ENCODE results near the gene EAF2.
"Not testable (repeated sequence)": the region's sequence is repeated elsewhere in the genome, so short reads cannot be mapped to it uniquely, and the experiment has no call there.

The EAF2 gene

DNA sequence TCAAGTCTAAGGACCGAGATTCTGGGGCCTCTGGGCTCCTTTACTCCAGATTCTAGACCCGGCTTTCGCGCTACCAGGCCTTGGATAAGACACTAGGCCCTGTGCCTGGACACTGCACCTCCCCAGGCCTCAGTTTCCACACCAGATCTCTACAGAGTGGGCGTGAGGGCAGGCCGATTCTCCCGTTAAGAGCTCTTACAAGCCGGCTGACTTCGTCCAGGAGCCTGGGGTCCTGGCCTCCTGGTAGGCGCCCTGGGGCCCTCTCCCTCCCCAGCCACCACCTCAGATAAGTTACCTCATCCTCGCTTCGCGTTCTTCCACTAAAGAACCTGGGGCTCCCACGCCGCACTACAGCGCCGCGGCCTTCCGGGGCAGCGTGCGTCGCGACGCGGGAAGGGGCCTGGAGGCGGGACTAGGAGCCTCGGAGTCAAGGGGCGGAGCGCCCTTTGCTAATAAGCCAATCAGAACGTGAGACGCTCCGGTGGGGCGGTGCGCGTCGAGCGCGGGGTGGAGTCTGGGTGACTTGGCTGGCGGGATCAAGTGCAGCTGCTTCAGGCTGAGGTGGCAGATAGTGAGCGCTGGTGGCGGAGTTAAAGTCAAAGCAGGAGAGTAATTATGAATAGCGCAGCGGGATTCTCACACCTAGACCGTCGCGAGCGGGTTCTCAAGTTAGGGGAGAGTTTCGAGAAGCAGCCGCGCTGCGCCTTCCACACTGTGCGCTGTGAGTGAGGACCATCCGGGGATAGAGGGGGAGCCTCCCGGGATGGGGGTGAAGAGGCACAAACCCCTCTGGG is at the start of gene EAF2, which contains the start of gene IQCB1:
EAF2 (plus strand) TSS at position 539 of the 794 bp plus-strand sequence; CDS start at position 616, 77 bp downstream.
IQCB1 (minus strand) TSS at position 390 of the 794 bp plus-strand sequence. CDS start 6,100 bp downstream, outside the sequence.
- peak; percentile 91 for DNase-seq (ENCODE audit: low read depth)

- no peak for DNase-seq (ENCODE audit: low read depth)
Measured at GRCh38 chr3:121786485-121786884, 48.5 kb upstream of the EAF2 start.

DNA sequence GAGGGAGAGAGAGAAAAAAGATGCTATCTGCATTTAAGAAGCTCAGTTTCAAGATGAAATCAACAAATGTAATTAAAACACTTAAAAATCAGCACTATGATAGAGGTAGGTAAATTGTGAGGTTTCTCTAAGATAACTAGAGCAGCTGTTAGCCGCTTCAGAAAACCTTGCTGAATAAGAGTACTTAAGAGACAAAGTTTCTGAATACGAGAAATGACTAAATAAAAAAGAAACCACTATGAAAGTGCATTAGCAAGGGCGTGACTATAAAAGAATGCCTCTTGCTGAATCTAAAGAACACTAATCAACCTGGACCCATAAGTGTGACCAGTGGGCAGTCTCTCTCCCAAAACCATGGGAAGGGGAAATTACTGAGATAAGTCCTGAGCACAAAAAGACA is 41.9 kb upstream of the EAF2 start:
- no peak for DNase-seq (ENCODE audit: low read depth)

DNA sequence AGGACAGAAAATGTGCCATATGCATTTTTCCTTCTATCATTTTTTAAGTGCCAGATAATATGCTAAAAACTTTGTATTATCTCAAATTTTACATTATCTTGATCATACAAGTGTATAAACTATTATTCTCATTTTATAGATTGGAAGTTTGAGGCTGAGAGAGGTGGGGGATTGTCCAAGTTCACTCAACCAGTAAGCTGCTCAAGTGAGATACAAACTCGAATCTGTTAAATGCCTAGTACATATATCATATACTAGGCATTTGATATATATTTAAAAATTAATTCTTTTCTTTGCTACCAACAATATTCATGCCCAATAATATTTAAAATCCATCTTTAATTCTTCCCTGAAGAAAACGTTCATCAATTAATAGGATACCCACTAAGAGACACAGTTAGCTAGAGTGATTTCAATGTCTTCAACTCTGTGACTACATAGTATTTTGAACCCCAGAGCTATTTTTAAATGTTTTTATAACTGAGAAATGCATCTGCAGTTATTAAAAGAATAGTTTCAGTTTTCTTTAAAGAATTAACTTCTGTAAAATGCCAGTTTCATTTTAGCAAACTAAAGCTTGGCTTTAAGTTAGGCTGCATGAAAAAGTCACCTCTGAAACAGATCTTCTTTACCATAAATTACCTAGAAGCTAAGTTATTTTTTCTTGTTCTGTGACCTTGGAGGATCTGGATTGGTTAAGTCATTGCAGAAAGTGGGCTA is 40.6 kb upstream of the EAF2 start:
- no peak for DNase-seq (ENCODE audit: low read depth)

DNA sequence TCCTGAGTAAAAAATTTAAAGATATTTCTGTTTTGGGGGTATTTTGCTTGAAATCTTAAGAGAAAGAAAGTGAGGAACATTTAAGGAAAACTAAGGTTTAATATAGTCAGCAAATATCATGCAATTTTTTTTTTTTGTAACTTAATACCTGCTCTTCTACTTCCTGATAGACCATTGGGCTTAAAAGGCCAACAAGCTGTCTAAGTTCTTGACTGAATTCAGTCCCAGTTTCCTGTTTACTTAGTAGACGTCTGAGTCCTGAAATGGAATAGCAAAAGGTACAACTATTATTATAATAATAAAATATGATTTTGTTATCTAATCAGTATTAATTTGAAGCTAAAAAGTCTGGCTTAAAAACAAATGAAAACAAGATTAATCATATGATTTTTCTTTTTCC is 38.0 kb upstream of the EAF2 start:
- DNase-seq (ENCODE audit: low read depth): no peak

- no peak for DNase-seq (ENCODE audit: low read depth)
Measured at GRCh38 chr3:121800906-121801305, 34.1 kb upstream of the EAF2 start.

GRCh38 chr3:121803771-121804320 is 31.2 kb upstream of the EAF2 start:
- no peak for DNase-seq (ENCODE audit: low read depth)

- DNase-seq (ENCODE audit: low read depth): no peak
Measured at GRCh38 chr3:121809249-121809648, 25.8 kb upstream of the EAF2 start.

GRCh38 chr3:121817753-121818152 is 17.3 kb upstream of the EAF2 start:
- no peak for DNase-seq (ENCODE audit: low read depth)

DNA sequence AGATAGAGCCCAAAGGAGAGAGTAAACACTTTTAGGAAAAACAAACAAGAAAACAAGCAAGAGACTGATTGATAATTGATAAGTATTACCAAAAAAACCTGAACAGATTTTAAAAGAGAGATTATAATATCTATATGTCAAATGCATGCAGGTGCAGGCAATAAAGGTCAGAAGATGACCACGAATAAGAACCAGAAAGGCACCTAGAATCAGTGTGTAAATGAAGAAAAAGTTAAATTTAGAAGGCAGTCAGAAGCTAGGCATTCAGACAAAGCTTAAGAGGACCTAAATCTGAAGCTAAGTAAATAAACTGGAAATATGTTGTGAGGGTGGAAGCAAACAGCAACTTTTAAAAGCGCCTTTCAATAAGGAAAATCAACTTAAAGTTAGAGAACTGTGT is 16.4 kb upstream of the EAF2 start:
- DNase-seq (ENCODE audit: low read depth): no peak

DNA sequence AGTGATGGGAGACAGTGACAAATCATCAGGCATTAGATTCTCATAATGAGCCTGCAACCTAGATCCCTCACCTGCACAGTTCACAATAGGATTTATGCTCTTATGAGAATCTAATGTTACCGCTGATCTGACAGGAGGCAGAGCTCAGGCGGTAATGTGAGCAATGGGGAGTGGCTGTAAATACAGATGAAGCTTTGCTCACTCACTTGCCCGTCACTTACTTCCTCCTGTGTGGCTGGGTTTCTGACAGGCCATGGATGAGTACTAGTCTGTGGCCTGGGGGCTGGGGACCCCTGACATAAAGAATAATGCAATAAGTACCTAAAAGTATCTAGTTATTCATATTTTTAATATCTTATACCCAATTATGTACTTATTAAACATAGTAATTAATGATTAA is 15.8 kb upstream of the EAF2 start:
- no peak for DNase-seq (ENCODE audit: low read depth)

DNA sequence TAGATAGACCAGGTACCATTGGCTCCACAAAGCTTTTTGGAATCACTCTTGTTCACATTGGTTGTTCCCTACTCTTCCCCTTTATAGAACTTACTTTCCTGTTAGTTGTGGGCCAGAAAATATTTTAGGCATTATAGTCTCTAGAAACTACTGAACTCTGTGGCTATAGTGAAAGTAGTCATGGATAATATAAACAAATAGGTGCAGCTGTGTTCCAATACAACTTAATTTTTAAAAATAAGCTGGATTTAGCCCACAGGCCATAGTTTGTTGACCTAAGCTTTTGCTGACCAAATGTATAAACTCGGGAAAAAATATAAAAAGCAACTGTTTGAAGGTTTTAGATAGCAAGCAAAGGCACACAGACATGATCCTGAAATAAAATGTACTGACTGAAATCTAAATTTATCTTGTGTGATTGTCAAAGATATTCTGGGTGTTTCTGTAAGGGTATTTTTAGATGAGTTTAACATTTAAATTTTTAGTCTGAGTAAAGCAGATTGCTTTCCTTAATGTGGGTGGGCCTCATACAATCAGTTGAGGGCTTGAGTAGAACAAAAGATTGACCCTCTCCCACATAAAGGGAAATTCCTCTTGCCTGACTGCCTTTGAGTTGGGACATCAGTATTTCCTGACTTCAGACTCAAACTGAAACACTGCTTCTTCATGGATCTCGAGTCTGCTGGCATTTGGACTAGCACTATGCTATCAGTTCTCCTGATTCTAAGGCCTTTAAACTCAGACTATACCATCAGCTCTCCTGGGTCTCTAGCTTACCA is 13.4 kb upstream of the EAF2 start:
- no peak for DNase-seq (ENCODE audit: low read depth)

GRCh38 chr3:121822973-121823372 is 12.0 kb upstream of the EAF2 start:
- DNase-seq (ENCODE audit: low read depth): no peak

- DNase-seq (ENCODE audit: low read depth): no peak
Measured at GRCh38 chr3:121834157-121834670, 795 bp upstream of the EAF2 start.

GRCh38 chr3:121835465-121835801 is 424 bp downstream of the EAF2 start:
- DNase-seq (ENCODE audit: low read depth): no peak

DNA sequence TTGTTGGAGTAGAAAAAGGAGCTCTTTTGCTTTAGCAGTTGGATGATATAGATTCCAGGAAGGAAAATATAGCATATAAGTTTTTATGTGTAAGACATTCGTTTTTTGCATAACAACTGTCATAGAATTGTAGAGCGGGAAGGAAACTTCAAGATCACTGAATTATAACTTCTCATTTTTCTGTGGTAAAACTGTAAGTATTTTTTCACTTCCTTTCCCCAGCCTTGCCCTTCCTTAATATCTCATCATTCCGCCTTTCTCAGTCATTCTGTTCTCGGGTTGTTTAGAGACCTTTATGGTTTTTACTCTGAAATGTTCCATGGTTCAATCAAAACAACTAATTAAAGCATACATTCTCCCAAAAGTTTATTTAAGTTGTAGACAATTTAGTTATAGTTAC is 1.1 kb downstream of the EAF2 start:
- DNase-seq (ENCODE audit: low read depth): no peak

DNA sequence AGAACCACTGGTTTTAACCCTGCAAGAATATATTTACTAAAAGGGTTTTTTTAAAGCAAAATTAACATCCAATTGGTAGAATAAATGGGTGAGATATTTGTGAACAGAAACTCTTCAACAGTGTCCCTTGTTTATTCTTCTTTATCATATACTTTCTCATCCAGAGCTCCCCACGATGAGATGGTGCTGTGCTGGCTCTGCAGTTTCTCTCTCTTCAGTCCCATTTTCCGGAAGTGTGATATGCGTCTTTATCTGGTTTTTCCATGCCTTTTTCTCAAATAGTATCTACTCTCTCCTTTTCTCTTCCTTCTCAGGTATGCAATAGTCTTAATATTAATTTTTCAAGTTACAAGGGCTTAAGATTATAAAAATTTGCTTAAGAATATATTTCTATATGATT is 1.5 kb downstream of the EAF2 start:
- no peak for DNase-seq (ENCODE audit: low read depth)

DNA sequence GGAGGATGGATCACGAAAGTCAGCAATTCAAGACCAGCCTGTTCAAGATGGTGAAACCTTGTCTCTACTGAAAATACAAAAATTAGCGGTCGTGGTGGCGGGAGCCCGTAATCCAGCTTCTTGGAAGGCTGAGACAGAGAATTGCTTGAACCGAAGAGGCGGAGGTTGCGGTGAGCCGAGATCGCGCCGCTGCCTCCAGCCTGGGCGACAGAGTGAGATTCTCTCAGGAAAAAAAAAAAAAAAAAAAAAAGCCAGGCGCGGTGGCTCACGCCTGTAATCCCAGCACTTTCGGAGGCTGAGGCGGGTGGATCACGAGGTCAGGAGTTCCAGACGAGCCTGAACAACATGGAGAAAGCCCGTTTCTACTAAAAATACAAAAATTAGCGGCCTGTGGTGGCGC is 5.0 kb downstream of the EAF2 start:
- DNase-seq (ENCODE audit: low read depth): no peak

DNA sequence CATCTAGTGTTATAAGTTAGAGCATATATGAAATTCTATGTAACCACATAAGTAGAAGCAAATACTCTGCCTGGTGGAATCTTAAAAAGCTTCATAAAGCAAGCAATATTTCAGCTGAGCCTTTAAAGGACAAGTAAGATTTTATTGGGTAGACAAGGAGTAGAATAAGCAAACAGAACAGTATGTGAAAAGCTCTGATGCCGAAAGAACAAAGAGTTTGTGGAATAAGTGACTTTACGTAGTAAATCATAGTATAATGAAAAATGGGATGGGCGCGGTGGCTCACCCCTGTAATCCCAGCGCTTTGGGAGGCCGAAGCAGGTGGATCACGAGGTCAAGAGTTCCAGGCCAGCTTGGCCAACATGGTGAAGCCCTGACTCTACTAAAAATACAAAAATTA is 9.9 kb downstream of the EAF2 start:
- DNase-seq (ENCODE audit: low read depth): no peak

DNA sequence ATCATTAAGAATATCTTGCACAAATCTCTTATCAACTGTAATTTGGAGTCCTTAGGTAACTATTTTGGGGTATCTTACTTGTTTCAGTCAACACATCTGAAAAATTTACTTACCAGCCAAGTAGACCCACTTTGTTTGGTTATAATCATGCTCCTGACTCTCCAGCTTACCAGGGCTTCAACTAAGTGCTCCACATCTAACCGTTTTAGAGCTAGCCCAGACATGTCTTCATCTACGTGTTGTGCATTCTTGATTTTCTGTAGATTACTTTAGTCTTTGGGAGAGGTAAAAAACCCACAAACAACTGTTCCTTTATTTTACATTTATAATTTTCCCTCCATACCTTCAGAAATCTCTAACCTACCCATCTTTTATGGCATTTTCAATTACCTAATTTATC is 17.2 kb downstream of the EAF2 start:
- DNase-seq (ENCODE audit: low read depth): no peak

DNA sequence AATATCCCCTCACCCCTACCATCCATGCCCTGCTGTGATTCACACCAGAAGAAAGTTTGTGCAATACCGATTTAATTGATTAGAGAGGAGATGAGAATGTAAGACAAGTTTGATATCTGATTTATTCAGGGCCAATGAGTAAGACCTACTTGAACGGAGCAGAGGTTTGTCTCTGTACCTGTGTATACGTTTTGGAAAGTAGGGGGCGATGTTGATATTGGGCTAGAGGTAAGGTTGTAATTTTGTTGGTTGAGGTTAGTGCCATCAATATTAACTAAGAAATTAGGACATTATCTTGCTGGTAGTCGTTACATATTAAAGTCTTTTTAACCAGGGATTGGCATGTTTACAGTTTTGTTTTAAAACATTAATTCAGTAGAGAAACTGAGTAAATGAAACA is 20.5 kb downstream of the EAF2 start:
- DNase-seq (ENCODE audit: low read depth): no peak

DNA sequence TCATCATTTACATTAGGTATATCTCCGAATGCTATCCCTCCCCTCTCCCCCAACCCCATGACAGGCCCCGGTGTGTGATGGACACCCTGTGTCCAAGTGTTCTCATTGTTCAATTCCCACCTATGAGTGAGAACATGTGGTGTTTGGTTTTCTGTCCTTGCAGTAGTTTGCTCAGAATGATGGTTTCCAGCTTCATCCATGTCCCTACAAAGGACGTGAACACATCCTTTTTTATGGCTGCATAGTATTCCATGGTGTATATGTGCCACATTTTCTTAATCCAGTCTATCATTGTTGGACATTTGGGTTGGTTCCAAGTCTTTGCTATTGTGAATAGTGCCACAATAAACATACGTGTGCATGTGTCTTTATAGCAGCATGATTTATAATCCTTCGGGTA is 22.8 kb downstream of the EAF2 start:
- DNase-seq (ENCODE audit: low read depth): not testable (repeated sequence)

All from fibroblast of the conjunctiva (primary cell).